ENCODE data around the gene LARGE1. TPM values are rescaled to one million over a fixed set of nuclear protein-coding genes. Genes with fewer than 3 reads are reported as not detected.

The LARGE1 gene
- total RNA-seq, 1 experiment from 2014 or later: 5.2 TPM

- BruUV-seq (replicated peaks): no TSS peak
- CTCF ChIA-PET: interaction anchor here (0.6 kb wide), 1 partner anchor 222 kb away, joined by 3 read pairs; no protein-coding TSS in a partner anchor
- DNase-seq (ENCODE audit: unreplicated experiment): no peak
- POLR2A ChIA-PET: no interaction called here
- Mint-ChIP-seq H3K9me3 (ENCODE audit: unreplicated experiment) (no peaks in the 10 kb centered on the region), H3K36me3 (ENCODE audit: insufficient read depth, unreplicated experiment) (no peaks in the 10 kb centered on the region), H3K27me3 (ENCODE audit: insufficient read depth, unreplicated experiment) (no peaks in the 10 kb centered on the region), H3K4me1 (ENCODE audit: insufficient read depth, unreplicated experiment) (no peaks in the 10 kb centered on the region), H3K4me3 (ENCODE audit: unreplicated experiment) (no peak overlapping the region), H3K27ac (ENCODE audit: low read depth, unreplicated experiment) (no peak overlapping the region)
- intact Hi-C loops (cut with micrococcal nuclease): no loop called here
- no peak for TF ChIP-seq CTCF (IDR thresholded peaks at IDR 0.05; ENCODE audit: unreplicated experiment)
Observed at GRCh38 chr22:33746501-33746928, 173.8 kb downstream of the LARGE1 start.

DNA sequence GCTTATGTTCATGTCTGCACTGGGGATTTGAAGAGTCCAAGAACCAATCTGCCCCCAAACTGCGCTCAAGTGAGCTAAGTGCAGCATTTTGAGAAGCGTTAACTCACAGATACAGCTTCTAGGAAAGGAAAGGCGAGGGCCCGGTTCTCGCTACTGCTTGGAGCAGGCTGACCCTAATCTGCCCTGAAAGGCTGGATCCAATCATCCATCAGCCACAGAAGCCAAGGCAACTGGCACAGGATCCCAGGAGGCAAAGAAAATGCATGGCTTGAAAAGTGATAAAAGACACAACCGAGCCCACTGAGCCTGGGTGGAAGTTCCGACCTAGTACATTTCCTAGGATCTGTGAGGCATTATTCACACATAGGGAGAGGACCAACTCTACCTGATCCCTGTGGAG, 174.8 kb downstream of the LARGE1 start:
- ChIA-PET POLR2A (no interaction called here), CTCF (interaction anchor here (0.7 kb wide), 1 partner anchor 443 kb away, joined by 4 read pairs; no protein-coding TSS in a partner anchor)
- TF ChIP-seq CTCF (IDR thresholded peaks at IDR 0.05; ENCODE audit: unreplicated experiment): no peak
- no peak overlapping the region for H3K4me3 Mint-ChIP-seq (ENCODE audit: unreplicated experiment)
- no peaks in the 10 kb centered on the region for H3K36me3 Mint-ChIP-seq (ENCODE audit: insufficient read depth, unreplicated experiment)
- no peaks in the 10 kb centered on the region for H3K9me3 Mint-ChIP-seq (ENCODE audit: unreplicated experiment)
- H3K27me3 Mint-ChIP-seq (ENCODE audit: insufficient read depth, unreplicated experiment): no peaks in the 10 kb centered on the region
- no TSS peak for BruUV-seq (replicated peaks)
- no peaks in the 10 kb centered on the region for H3K4me1 Mint-ChIP-seq (ENCODE audit: insufficient read depth, unreplicated experiment)
- H3K27ac Mint-ChIP-seq (ENCODE audit: low read depth, unreplicated experiment): no peak overlapping the region
- intact Hi-C loops (cut with micrococcal nuclease): no loop called here
- no peak for DNase-seq (ENCODE audit: unreplicated experiment)

DNA sequence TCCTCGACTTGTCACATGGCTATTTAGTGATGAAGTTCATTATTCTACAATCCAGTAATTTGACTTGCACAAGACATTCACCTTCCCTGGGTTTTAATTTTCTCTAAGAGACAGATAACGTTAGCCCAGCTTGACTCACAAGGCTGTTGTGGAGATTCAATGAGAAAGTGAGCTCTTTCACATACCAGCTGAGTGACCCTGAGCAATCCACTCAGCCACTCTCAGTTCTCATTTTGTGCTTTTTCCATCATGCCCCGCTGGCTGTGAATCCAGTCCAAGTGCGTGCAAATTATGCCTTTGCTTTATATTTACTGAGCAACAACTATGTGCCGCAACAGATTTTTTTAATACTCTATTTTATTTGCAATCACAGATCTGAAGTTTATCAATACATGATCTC, 176.5 kb downstream of the LARGE1 start:
- POLR2A ChIA-PET: no interaction called here
- no peak for DNase-seq (ENCODE audit: unreplicated experiment)
- no TSS peak for BruUV-seq (replicated peaks)
- Mint-ChIP-seq H3K4me1 (ENCODE audit: insufficient read depth, unreplicated experiment) (no peaks in the 10 kb centered on the region), H3K36me3 (ENCODE audit: insufficient read depth, unreplicated experiment) (no peaks in the 10 kb centered on the region), H3K4me3 (ENCODE audit: unreplicated experiment) (no peak overlapping the region), H3K27ac (ENCODE audit: low read depth, unreplicated experiment) (no peak overlapping the region), H3K9me3 (ENCODE audit: unreplicated experiment) (no peaks in the 10 kb centered on the region), H3K27me3 (ENCODE audit: insufficient read depth, unreplicated experiment) (no peaks in the 10 kb centered on the region)
- CTCF ChIA-PET: no interaction called here
- intact Hi-C loops (cut with micrococcal nuclease): no loop called here
- no peak for TF ChIP-seq CTCF (IDR thresholded peaks at IDR 0.05; ENCODE audit: unreplicated experiment)

DNA sequence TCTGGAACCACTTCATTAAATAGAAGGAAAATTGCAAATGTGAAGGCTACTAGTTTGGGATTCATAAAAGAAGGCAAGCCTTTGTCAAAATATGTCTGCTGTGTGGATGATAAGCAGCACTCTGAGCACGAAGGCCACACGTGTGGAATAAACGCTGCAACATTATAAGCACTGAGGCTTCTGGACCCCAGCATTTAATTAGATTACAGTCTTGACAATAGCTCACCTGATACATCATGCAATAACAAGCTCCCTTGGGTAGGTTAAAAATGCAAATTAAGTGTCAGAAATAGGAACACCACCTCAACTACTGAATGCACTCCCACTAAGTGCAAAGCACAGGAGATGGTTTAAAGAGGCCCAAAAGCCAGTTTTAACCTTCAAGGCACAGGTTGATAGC, 179.3 kb downstream of the LARGE1 start:
- intact Hi-C loops (cut with micrococcal nuclease): no loop called here
- POLR2A ChIA-PET: no interaction called here
- no TSS peak for BruUV-seq (replicated peaks)
- DNase-seq (ENCODE audit: unreplicated experiment): no peak
- Mint-ChIP-seq H3K27ac (ENCODE audit: low read depth, unreplicated experiment) (no peak overlapping the region), H3K4me1 (ENCODE audit: insufficient read depth, unreplicated experiment) (no peaks in the 10 kb centered on the region), H3K36me3 (ENCODE audit: insufficient read depth, unreplicated experiment) (no peaks in the 10 kb centered on the region), H3K27me3 (ENCODE audit: insufficient read depth, unreplicated experiment) (no peaks in the 10 kb centered on the region), H3K4me3 (ENCODE audit: unreplicated experiment) (no peak overlapping the region), H3K9me3 (ENCODE audit: unreplicated experiment) (no peaks in the 10 kb centered on the region)
- CTCF ChIA-PET: no interaction called here
- TF ChIP-seq CTCF (IDR thresholded peaks at IDR 0.05; ENCODE audit: unreplicated experiment): no peak

All from MCF 10A (cell line).